ENCODE results near the gene ZBTB20.

Gene ZBTB20

DNA sequence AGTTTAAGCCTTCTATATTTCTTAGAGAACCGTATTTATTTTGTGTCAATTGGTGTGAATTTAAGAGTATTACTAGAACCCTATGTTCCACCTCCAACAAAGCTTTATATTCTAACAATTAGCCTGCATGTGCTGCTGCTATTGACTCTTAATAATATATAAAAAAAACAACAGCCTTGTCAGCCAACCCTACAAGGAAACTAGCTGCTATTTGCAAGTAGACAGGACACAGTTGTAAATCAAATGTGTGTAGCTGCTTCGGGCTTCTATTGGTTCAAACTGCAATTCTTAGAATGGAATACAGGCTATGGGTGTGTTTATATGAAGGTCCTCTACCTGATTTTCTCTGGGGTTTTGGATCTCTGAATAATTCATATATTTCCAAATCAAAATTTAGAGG lies 60.7 kb downstream of the ZBTB20 start:
- DNase-seq = no peak

GRCh38 chr3:115085197-115085865 lies 61.8 kb downstream of the ZBTB20 start:
- DNase-seq = no peak

DNA sequence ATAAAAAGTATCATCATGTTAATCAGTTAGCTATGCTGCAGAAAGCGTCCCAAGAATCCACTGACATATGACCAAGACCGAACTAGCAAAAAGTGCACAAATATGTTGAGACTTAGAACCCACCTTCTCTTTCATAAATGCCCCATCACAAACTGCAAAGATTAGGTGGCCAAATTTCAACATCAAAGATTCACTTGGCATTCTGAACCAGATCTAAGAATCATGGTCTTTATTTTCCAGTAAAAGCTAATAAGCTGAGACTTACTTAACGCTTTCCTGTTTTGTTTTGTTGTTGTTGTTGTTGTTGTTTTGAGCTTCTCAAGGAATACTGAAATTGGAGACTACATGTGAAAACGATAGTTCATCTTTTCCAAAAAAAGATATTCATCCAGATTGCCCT lies 62.4 kb downstream of the ZBTB20 start:
- no peak for DNase-seq

GRCh38 chr3:115082260-115082659 lies 64.8 kb downstream of the ZBTB20 start:
- no peak for DNase-seq

DNA sequence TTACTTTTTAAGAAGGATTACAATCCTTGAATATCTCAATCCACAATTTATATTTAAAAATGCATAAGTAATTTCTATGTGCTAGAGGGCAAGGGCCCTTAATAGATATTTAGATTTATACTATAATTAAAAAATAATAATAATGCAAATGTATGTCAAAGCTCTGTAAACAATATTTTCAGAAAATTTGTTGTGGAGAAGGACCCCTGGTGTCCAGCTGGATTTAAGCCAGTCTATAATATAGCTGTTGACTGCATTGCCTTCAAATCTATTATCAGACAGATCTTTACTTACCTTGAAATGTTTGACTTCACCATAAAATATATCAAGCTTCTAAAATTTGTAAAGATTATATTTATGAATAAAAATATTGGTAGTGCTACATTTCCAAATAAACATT lies 65.6 kb downstream of the ZBTB20 start:
- no peak for DNase-seq

DNA sequence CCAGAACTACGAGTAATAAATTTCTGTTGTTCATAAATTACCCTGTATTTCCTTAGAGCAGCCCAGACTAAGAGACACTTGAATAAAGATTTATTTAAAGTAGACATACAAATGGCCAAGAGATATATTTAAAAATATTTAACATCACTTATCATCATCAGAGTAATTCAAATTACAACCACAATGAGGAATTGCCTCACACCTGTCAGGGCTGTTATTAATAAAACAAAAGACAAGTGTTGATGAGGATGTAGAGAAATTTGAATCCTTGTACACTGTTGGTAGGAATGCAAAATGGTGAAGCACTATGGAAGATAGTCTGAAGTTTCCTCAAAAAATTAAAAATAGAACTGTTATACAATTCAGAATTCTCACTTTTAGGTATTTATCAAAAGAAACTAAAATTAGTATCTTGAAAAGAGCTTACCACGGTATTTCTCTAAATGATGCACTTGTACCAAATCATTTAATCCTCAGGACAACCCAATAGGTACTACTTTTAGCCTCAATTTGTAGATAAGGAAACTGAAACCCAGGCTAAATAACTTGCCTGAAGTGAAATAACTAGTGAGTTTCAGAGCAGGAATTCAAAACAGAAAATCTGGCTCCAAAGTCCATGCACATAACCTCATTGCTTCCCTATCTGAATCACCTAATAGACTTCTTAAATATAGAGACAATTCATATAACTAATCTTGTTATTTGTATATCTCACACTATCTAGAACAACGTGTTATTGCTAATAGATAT lies 69.4 kb downstream of the ZBTB20 start:
- no peak for DNase-seq

DNA sequence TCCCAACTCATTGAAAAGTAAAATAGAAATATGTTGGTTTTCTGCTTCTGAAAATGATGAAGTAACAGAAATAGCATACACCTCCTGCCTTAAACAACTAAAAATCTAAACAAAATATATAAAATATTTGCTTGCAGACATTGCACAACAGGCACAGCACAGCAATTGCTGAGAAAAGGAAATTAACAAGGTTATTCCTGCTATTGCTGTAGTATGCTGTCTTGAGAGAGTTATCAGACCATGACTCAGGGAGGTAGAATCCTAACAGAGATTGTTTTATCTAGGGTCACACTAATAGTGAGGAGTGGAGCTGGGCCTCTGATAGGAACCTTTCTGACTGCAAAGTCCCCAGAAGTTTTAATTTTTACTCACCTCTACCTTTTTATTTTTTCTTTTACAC lies 72.6 kb downstream of the ZBTB20 start:
- no peak for DNase-seq

- no peak for DNase-seq
These were observed 74.6 kb downstream of the ZBTB20 start for GRCh38 chr3:115072265-115073021.

DNA sequence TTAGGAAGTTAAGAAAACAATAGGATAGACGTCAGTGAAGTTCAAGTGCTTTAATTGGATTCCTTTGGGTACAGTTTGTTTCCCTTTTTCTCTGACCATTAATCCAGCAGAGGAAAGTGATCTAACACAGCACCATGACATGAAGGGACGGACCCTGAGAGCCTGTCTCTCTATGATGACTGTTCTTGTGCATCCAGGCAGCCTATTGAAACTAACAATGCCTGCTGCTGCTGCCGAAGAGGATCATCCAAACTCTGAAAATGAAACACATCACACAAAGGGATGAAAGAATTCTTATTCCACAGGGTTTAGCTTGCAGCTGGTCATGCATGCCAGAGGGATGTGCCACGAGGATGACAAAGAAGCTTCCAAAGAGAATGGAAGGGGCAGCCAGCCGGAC lies 75.5 kb downstream of the ZBTB20 start:
- no peak for DNase-seq

DNA sequence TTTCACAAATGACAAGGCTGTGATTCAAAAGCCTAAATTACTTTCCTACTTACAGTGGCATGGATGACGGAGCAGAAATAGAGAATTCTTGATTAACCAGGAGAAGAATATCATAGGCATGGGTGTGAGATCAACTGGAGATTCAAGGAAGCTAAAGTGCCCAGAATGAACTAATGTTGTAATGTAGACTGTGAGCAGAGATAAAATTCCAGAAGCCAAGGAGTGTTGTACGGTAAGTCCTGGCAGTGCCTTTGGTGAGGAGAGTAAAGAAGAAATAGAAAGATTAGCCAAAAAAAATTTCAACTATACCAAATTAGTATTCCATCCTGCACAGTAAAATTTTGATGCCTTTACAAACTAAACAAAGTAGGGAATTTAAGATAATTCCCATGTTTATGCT lies 75.9 kb downstream of the ZBTB20 start:
- DNase-seq = no peak

DNA sequence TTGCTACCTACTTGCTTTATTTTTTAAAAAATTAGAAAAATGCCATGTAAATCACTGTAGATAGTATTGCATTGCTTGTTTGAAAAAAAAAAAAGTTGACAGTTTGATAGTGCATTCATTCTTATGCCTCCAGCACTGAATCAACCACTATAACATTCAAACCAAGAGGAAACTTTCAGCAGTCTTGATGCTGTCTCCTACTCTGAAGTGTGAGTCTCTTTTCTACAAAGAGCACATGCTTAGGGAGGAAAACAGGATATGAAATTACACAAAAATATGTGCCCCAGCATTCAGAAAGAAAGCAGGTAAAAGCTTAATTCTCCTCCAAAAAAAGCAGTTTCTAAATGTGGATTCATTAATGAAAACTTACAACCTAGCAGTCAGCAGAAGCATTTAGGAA lies 78.3 kb downstream of the ZBTB20 start:
- no peak for DNase-seq

- no peak for DNase-seq
These were observed 84.6 kb downstream of the ZBTB20 start for GRCh38 chr3:115062412-115062956.

- peak; percentile 71 to 79 for DNase-seq
These were observed 85.1 kb downstream of the ZBTB20 start for GRCh38 chr3:115062009-115062408.

GRCh38 chr3:115052906-115053305 lies 94.2 kb downstream of the ZBTB20 start:
- DNase-seq = no peak

GRCh38 chr3:115042351-115042750 lies 104.7 kb downstream of the ZBTB20 start:
- DNase-seq = no peak

- DNase-seq = peak; percentile 12 to 18
These were observed 106.3 kb downstream of the ZBTB20 start for GRCh38 chr3:115040673-115041286.

- no peak for DNase-seq
These were observed 106.8 kb downstream of the ZBTB20 start for GRCh38 chr3:115040246-115040645.

DNA sequence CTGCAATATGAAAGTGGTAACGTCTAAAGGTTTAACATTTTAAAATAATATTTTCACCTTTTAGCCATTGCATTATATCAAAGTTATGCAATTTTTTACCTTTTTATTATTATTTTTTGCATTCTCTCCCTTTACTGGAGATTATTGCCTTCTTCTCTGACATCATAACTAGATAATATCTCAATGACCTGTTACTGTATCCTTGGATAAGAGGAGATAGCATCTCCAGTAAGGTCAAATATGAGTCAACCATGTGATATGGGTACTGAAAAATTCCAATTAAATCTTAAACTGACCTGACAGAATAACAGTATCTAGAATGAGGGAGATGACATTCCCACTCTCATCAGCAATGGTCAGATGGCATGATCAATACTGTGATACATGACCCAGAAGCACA lies 108.3 kb downstream of the ZBTB20 start:
- DNase-seq = no peak

- no peak for DNase-seq
These were observed 124.2 kb downstream of the ZBTB20 start for GRCh38 chr3:115022835-115023398.

DNA sequence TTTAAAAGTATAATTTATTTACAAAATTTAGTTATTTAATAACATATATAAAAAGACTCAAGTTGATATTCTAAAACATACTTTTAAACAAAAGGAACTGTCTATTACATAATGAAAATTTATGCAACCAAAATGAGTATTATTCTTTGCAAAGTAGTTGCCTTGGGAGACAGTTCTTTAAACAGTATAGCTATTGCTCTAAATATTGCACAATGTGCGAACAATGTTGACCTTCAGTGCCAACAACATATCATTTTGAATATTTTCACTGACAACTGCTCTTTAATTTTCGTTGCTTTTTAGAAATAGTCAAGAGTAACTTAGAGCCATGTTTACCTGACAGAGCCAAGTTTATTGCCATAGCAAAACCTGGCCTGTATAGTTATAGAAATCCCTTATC lies 124.9 kb downstream of the ZBTB20 start:
- no peak for DNase-seq

- no peak for DNase-seq
These were observed 126.0 kb downstream of the ZBTB20 start for GRCh38 chr3:115021061-115021460.

DNA sequence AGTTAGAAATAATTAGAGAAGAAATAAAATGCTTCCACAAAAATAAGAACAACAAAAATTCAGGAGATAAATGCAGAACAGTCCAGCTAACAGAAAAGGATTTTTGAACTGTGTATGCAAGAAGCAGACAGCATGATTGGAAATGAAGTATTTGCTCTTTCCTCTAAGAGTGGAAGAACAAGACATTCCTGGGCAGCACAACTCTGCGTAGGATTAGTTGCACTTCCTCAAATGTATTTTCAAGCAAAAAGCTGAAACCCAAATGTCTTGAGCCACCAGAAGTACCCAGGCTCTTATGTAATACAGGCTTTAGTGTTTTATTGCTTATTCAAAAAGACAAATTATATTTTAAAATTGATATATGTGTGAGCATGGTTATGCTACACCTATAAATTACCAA lies 127.2 kb downstream of the ZBTB20 start:
- DNase-seq = no peak

DNA sequence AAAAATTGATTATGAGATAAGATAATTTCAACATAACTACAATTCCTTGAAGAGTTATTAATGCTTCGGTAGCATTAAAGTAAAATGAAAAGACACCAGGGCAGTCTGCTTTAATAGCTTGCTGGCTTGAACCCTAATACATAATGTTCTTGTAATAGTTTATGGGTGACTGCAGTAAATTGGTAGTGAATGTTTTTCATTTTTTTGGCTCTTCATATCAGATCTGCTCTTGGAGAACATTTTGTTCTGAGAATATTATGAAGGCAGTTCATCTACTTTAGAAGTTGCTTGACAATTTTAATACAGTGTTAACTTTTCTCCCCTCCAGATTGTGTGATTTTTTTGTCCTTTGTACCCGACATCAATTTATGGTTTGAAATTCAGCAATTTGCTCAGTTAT lies 128.4 kb downstream of the ZBTB20 start:
- DNase-seq = no peak
